Testis (tissue), 3 donors: Measurements from ENCODE around the gene SPEN. TPM values are rescaled to one million over a fixed set of nuclear protein-coding genes. Genes with fewer than 3 reads are reported as not detected.

Experiments
- DNase-seq: peaks from one replicate; pipeline ENCODE4 v3.0.0-alpha.2; 2019
- H3K27ac ChIP-seq, 2 donors: fragments of 200-600 bp; sonication (generic); one replicate each; pipeline ENCODE4 v1.5.1; 2019
- H3K27me3 ChIP-seq: fragments of 200-600 bp; sonication (generic); one replicate; pipeline ENCODE4 v1.5.1; 2019
- H3K36me3 ChIP-seq: fragments of 200-600 bp; sonication (generic); one replicate; pipeline ENCODE4 v1.5.1; 2017; ENCODE audit warnings: low read depth; ENCODE audit errors: missing control alignments
- H3K4me1 ChIP-seq: fragments of 200-600 bp; sonication (generic); one replicate; pipeline ENCODE4 v1.5.1; 2019
- H3K4me3 ChIP-seq, 2 donors: fragments of 200-600 bp; sonication (generic); one replicate each; pipeline ENCODE4 v1.5.1; 2017 to 2019
- H3K9me3 ChIP-seq: fragments of 200-600 bp; sonication (generic); one replicate; pipeline ENCODE4 v1.5.1; 2017
- POLR2A ChIP-seq: fragments of 450-650 bp; IDR thresholded peaks from one replicate; pipeline ENCODE4 v1.6.1; 2017; ENCODE audit warnings: antibody characterized with exemption, mild to moderate bottlenecking, moderate library complexity
- WGBS, 2 donors: methylation state at CpG; one replicate each; pipeline ENCODE4 v1.1.5; 2018; 5-methylcytosine and 5-hydroxymethylcytosine counted together
- intact Hi-C: fragments of 100-400 bp; cut with DNase I; formaldehyde crosslinking; loops from one replicate; pipeline ENCODE4 v1.15.1; 2023; ENCODE audit warnings: low total_unique reads
- polyA plus RNA-seq: library from polyadenylated mRNA; stranded (reverse); fragments of 350-450 nt; fragmentation: Illumina TruSeq; extraction: RNeasy Lipid Tissue Mini Kit (QIAGEN cat#74804); gene quantifications from one replicate; pipeline ENCODE4 v1.2.3, GENCODE V29; 2014; ENCODE audit warnings: low read depth, low replicate concordance; ENCODE audit not compliant: insufficient read depth
- total RNA-seq, 2 donors: library from RNA; depleted of rRNA; stranded (reverse); fragments of >200 nt; gene quantifications; one replicate each; pipeline ENCODE4 v1.2.3, GENCODE V29; 2016
- TF ChIP-seq, protein P1 (sequence below), 3 experiments: fragments of 450-650 bp in 2 of 3; fragments of 200-600 bp in 1 of 3; sonication (generic) in 1 of 3; IDR thresholded peaks; one replicate each; pipeline ENCODE4 v1.5.1; 2016 to 2019; ENCODE audit warnings: antibody characterized with exemption in 3 of 3, mild to moderate bottlenecking in 2 of 3, moderate library complexity in 1 of 3

SPEN gene
- total and polyA plus RNA-seq, 3 donors from 2014 or later = 53.2 to 60.6 (median 54.8) TPM

GRCh38 chr1:15938628-15939161, 91.2 kb downstream of the SPEN start:
- TF ChIP-seq POLR2A = no peak
- TF ChIP-seq, protein P1, sequence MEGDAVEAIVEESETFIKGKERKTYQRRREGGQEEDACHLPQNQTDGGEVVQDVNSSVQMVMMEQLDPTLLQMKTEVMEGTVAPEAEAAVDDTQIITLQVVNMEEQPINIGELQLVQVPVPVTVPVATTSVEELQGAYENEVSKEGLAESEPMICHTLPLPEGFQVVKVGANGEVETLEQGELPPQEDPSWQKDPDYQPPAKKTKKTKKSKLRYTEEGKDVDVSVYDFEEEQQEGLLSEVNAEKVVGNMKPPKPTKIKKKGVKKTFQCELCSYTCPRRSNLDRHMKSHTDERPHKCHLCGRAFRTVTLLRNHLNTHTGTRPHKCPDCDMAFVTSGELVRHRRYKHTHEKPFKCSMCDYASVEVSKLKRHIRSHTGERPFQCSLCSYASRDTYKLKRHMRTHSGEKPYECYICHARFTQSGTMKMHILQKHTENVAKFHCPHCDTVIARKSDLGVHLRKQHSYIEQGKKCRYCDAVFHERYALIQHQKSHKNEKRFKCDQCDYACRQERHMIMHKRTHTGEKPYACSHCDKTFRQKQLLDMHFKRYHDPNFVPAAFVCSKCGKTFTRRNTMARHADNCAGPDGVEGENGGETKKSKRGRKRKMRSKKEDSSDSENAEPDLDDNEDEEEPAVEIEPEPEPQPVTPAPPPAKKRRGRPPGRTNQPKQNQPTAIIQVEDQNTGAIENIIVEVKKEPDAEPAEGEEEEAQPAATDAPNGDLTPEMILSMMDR (IDR thresholded peaks at IDR 0.05) = no peak
- DNase-seq = no peak
- intact Hi-C loops = no loop called here
- peak overlapping the region; percentile 70 to 72 for H3K27ac ChIP-seq
- no peak overlapping the region for H3K4me3 ChIP-seq
- no peaks in the 10 kb centered on the region for H3K27me3 ChIP-seq
- H3K9me3 ChIP-seq = no peaks in the 10 kb centered on the region
- peaks cover 14% of the 10 kb centered on the region for H3K4me1 ChIP-seq
- H3K36me3 ChIP-seq = no peaks in the 10 kb centered on the region
- WGBS, 2 donors = 91 to 93% methylated on average over 3 to 8 of the region's 8 CpGs

DNA sequence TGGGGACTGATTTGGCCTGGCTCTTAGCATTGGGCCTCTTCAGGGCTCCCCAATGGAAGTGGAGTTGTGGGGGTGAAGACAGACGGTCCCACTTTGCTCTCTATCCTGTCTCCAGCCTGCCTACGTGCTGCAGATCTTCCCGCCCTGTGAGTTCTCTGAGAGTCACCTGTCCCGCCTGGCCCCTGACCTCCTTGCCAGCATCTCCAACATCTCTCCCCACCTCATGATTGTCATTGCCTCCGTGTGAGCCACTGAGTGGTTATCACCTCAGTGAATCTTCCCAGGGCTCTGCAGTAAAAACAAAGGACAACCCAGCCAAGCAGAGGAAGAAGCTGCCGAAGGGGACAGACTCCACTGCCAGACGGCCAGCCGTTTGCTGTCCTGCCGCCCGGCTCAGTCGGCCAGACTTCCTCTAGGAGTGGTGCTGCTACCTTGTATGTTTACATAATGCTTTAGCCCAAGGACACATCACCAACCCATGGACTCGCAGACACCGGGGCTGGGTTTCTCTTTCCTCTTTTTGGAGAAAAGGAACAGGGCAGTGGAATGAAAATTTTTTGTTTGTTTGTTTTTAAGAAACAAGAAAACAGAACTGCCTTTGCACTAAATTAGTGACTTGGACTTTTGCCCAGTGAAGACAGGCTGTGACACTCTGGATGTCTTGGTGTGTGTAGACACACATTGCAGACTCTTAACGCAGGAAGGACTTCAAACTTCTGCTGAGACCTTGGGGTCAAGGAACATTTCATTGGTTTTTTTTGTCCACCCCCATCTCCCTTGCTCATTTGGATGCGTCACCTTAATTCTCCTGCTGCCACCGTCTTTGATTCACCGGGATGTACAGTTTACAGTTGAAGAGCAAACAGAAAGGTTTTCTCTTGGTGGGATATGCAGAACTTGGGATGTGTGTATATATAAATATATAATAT, 91.9 kb downstream of the SPEN start:
- 52 to 55% methylated on average over 17 of the region's 17 CpGs for WGBS, 2 donors
- no peak overlapping the region for H3K4me3 ChIP-seq
- intact Hi-C loops = no loop called here
- no peaks in the 10 kb centered on the region for H3K9me3 ChIP-seq
- peak; percentile 52 for DNase-seq
- TF ChIP-seq POLR2A = no peak
- TF ChIP-seq, protein P1 (IDR thresholded peaks at IDR 0.05) = no peak
- H3K27me3 ChIP-seq = no peaks in the 10 kb centered on the region
- H3K27ac ChIP-seq = peak overlapping the region; percentile 70 to 72
- H3K36me3 ChIP-seq = no peaks in the 10 kb centered on the region
- H3K4me1 ChIP-seq = peaks cover 14% of the 10 kb centered on the region

GRCh38 chr1:15940110-15941043, 92.9 kb downstream of the SPEN start:
- no peaks in the 10 kb centered on the region for H3K36me3 ChIP-seq
- no peaks in the 10 kb centered on the region for H3K9me3 ChIP-seq
- intact Hi-C loops = no loop called here
- TF ChIP-seq, protein P1 (IDR thresholded peaks at IDR 0.05) = no peak
- no peak for TF ChIP-seq POLR2A
- WGBS, 2 donors = 81 to 85% methylated on average over 13 of the region's 13 CpGs
- H3K4me3 ChIP-seq = no peak overlapping the region
- peaks cover 20% of the 10 kb centered on the region for H3K4me1 ChIP-seq
- H3K27me3 ChIP-seq = no peaks in the 10 kb centered on the region
- H3K27ac ChIP-seq = peak overlapping the region in 1 of 2 donors; percentile 72
- no peak for DNase-seq

GRCh38 chr1:15941044-15941840, 93.7 kb downstream of the SPEN start:
- DNase-seq = peak; percentile 11
- peaks cover 20% of the 10 kb centered on the region for H3K4me1 ChIP-seq
- H3K27ac ChIP-seq = no peak overlapping the region
- no peaks in the 10 kb centered on the region for H3K36me3 ChIP-seq
- H3K27me3 ChIP-seq = no peaks in the 10 kb centered on the region
- H3K9me3 ChIP-seq = no peaks in the 10 kb centered on the region
- no peak for TF ChIP-seq POLR2A
- TF ChIP-seq, protein P1 (IDR thresholded peaks at IDR 0.05) = no peak
- 92 to 100% methylated on average over 3 to 13 of the region's 13 CpGs for WGBS, 2 donors
- intact Hi-C loops = no loop called here
- H3K4me3 ChIP-seq = no peak overlapping the region
